Memory B cell (primary cell): ENCODE results near the gene GRAP2.

Experiments used
- ATAC-seq: fragments of 150-1000 bp; cut with Tn5 transposase; 2 replicates; pipeline ENCODE4 v1.10.0; 2021; ENCODE audit warnings: low read depth, mild to moderate bottlenecking, moderate library complexity
- DNase-seq, 2 donors: peaks; one replicate each; pipeline ENCODE4 v3.0.0; 2022; ENCODE audit warnings: low spot score in 2 of 2
- H3K27ac Mint-ChIP-seq: one replicate; pipeline ENCODE4 v1.8.0; 2022; ENCODE audit warnings: mild to moderate bottlenecking, moderate library complexity, mixed read lengths
- H3K27me3 Mint-ChIP-seq: one replicate; pipeline ENCODE4 v1.8.0; 2022; ENCODE audit warnings: mixed read lengths
- H3K36me3 Mint-ChIP-seq: one replicate; pipeline ENCODE4 v1.8.0; 2022; ENCODE audit warnings: mild to moderate bottlenecking, mixed read lengths
- H3K4me1 Mint-ChIP-seq: one replicate; pipeline ENCODE4 v1.8.0; 2022; ENCODE audit warnings: mixed read lengths
- H3K4me3 Mint-ChIP-seq: one replicate; pipeline ENCODE4 v1.8.0; 2022; ENCODE audit warnings: mild to moderate bottlenecking, moderate library complexity, mixed read lengths
- H3K9me3 Mint-ChIP-seq: one replicate; pipeline ENCODE4 v1.8.0; 2022; ENCODE audit warnings: mixed read lengths

Gene GRAP2

DNA sequence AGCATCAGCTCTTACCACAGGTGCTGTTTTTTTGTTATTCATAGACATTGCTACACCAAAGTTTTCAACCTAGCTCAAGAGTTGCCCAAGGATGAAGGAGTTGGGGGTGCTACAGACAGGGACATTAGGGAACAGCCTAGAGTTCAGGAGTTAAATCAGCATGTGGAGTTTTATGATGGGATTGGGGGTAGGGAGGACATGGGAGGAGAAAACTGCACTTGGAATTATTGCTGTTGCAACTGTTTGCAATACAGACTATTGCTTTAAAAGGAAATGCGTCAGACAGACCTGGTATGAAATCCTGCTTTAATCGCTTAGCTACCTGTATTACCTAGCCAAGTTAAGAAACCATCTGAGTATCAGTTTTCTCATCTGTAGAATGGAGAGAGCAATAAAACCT lies 65.6 kb downstream of the GRAP2 start:
- H3K27ac Mint-ChIP-seq = no peak overlapping the region
- H3K36me3 Mint-ChIP-seq = peaks cover 23% of the 10 kb centered on the region
- DNase-seq (no peak), ATAC-seq (no peak)
- peaks cover 2% of the 10 kb centered on the region for H3K27me3 Mint-ChIP-seq
- no peak overlapping the region for H3K4me3 Mint-ChIP-seq
- no peaks in the 10 kb centered on the region for H3K9me3 Mint-ChIP-seq
- no peaks in the 10 kb centered on the region for H3K4me1 Mint-ChIP-seq

DNA sequence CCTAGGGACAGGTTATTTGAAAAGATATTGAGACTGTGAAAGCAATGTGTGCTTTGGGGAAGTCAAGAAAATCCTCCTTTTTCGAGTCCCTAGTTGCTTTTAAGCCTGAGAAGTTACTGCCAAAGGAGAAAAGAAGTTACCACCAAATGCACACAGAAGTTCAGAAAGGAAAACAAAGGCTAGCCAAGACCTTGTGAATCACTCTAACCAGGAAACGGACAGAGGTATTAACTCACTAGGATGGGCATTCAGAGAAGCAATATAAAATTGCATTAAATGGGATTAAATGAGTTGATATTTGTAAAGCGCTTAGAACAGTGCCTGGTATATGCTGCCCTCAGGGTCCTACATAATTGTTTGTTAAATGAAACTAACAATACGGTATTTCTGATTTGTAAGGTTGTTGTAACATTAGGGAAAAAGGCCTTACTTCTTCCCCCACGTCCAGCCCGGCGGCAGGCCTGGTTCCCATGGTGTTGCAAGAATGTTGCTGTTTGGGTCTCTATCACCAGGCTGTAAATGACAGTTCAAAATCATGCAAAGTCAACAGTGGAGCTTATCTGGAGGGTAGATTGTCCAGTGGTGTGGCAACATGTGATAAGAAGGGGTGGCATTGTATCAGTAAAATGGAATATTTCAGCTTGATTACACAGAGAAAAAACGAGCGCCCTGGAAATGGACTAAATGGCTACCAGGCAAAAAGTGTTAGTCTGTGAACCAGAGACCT lies 66.4 kb downstream of the GRAP2 start:
- Mint-ChIP-seq H3K27ac (no peak overlapping the region), H3K36me3 (peaks cover 27% of the 10 kb centered on the region), H3K9me3 (no peaks in the 10 kb centered on the region), H3K4me1 (no peaks in the 10 kb centered on the region), H3K4me3 (no peak overlapping the region), H3K27me3 (peaks cover 2% of the 10 kb centered on the region)
- ATAC-seq = no peak
- DNase-seq = no peak

DNA sequence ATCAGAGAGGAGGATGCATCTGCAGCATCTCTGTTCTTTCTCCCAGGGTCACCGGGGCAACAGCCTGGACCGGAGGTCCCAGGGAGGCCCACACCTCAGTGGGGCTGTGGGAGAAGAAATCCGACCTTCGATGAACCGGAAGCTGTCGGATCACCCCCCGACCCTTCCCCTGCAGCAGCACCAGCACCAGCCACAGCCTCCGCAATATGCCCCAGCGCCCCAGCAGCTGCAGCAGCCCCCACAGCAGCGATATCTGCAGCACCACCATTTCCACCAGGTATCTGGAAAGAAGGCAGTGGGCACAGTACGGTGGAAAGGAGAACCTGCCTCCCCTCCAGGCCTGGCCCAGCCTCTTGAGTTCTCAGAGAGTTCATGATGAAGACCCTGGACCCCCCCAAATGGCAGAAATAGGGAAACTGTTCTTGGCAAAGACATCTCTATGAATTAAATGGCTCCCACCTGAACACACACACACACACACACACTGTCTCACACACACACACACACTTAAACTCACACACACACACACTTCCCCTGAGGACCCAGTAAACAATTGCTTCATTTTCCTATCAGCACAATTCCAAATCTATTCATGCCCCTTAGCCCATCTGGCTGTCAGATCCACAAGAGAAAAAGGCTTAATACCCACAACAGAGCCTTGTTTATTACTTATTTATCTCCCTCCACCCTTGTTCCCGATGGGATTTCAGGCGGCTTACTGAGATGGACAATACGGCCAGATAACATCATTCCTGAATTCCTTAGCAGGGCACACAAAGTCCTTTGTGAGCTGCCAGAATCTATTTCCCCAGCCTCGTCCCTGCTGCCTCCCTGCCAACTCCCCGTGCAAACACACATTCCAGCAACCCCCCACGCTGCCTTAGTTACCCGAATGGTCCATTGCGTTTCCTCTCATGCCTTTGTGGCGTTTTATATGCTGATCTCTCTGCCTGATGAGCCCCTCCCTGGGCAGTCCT lies 67.4 kb downstream of the GRAP2 start:
- ATAC-seq = no peak
- H3K4me3 Mint-ChIP-seq = no peak overlapping the region
- H3K36me3 Mint-ChIP-seq = peaks cover 31% of the 10 kb centered on the region
- no peak for DNase-seq
- H3K27ac Mint-ChIP-seq = no peak overlapping the region
- peaks cover 6% of the 10 kb centered on the region for H3K27me3 Mint-ChIP-seq
- H3K4me1 Mint-ChIP-seq = no peaks in the 10 kb centered on the region
- no peaks in the 10 kb centered on the region for H3K9me3 Mint-ChIP-seq

- Mint-ChIP-seq H3K4me3 (no peak overlapping the region), H3K9me3 (no peaks in the 10 kb centered on the region), H3K4me1 (no peaks in the 10 kb centered on the region), H3K36me3 (peaks cover 28% of the 10 kb centered on the region), H3K27me3 (peaks cover 7% of the 10 kb centered on the region), H3K27ac (no peak overlapping the region)
- DNase-seq = no peak
- ATAC-seq = no peak
Measured at GRCh38 chr22:39970742-39971141, 69.9 kb downstream of the GRAP2 start.

DNA sequence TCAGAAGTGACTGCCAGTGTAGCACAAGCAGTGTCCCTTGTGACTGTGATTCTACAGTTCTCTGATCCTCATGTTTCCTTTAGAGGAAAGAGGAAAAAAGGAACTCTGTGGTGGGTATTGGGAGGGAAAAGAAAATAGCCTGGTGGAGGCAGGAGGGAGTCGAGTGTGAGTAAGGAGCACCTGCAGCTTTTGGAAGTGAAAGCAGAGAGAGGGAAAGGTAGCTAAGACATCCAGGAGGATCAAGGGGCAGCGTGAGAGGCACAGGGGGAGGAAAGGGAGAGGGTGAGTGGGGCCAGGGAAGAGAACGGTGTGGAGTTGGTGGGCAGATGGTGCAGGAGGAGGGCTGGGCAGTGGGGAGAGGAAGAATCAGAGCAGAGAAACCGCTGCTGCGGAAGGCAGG lies 71.8 kb downstream of the GRAP2 start:
- DNase-seq = no peak
- Mint-ChIP-seq H3K4me1 (no peaks in the 10 kb centered on the region), H3K36me3 (peaks cover 24% of the 10 kb centered on the region), H3K9me3 (no peaks in the 10 kb centered on the region), H3K4me3 (no peak overlapping the region), H3K27me3 (peaks cover 10% of the 10 kb centered on the region), H3K27ac (no peak overlapping the region)
- ATAC-seq = no peak

DNA sequence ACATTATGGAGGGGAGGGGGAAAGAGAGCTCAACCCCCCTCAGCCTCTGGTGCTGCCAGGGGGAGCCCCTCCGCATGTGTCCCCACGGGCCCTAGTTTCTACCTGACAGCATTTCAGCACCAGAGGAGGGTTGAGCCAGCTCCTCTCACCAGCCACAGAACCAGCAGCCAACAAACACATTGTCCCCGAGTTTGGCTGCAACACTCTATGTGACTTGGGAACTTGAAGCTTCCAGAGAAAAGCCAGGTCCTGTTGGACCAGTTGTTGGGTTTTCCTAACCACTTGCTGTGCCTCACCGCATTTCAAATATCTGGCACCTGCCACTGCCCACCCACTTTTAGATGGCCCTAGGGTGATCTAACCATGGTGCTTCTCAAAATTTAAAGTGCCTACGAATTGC lies 72.8 kb downstream of the GRAP2 start:
- H3K4me1 Mint-ChIP-seq = no peaks in the 10 kb centered on the region
- H3K9me3 Mint-ChIP-seq = no peaks in the 10 kb centered on the region
- peaks cover 22% of the 10 kb centered on the region for H3K36me3 Mint-ChIP-seq
- ATAC-seq (no peak), DNase-seq (no peak)
- peaks cover 12% of the 10 kb centered on the region for H3K27me3 Mint-ChIP-seq
- no peak overlapping the region for H3K4me3 Mint-ChIP-seq
- no peak overlapping the region for H3K27ac Mint-ChIP-seq

- Mint-ChIP-seq H3K27me3 (peaks cover 16% of the 10 kb centered on the region), H3K27ac (no peak overlapping the region), H3K9me3 (no peaks in the 10 kb centered on the region), H3K4me1 (no peaks in the 10 kb centered on the region), H3K4me3 (no peak overlapping the region), H3K36me3 (peaks cover 19% of the 10 kb centered on the region)
- no peak for DNase-seq
- ATAC-seq = no peak
Measured at GRCh38 chr22:39974065-39974464, 73.2 kb downstream of the GRAP2 start.

- H3K36me3 Mint-ChIP-seq = peaks cover 4% of the 10 kb centered on the region
- DNase-seq (no peak), ATAC-seq (no peak)
- no peak overlapping the region for H3K27ac Mint-ChIP-seq
- no peaks in the 10 kb centered on the region for H3K9me3 Mint-ChIP-seq
- H3K27me3 Mint-ChIP-seq = peaks cover 22% of the 10 kb centered on the region
- H3K4me1 Mint-ChIP-seq = no peaks in the 10 kb centered on the region
- no peak overlapping the region for H3K4me3 Mint-ChIP-seq
Measured at GRCh38 chr22:39979048-39979447, 78.2 kb downstream of the GRAP2 start.

DNA sequence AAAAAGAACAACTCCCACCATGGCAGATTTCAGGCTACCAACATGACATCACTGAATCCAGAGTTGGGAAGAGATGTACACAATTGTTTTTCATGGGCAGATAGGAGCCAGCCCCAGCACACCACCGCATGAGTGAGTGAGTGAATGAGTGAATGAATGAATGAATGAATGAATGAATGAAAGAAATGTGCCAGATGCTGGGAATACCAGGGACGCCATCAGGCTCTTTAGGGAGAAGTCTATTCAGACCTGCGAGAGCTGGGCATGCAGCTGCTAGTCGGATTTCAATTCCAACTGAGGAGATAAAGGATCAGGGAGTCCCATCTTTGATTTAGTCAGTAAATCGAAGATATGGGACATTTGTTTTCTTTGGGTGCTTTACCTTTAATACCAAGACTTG lies 78.6 kb downstream of the GRAP2 start:
- Mint-ChIP-seq H3K27me3 (peaks cover 22% of the 10 kb centered on the region), H3K4me3 (no peak overlapping the region), H3K9me3 (no peaks in the 10 kb centered on the region), H3K4me1 (no peaks in the 10 kb centered on the region), H3K27ac (no peak overlapping the region), H3K36me3 (peaks cover 4% of the 10 kb centered on the region)
- ATAC-seq = no peak
- DNase-seq = no peak

DNA sequence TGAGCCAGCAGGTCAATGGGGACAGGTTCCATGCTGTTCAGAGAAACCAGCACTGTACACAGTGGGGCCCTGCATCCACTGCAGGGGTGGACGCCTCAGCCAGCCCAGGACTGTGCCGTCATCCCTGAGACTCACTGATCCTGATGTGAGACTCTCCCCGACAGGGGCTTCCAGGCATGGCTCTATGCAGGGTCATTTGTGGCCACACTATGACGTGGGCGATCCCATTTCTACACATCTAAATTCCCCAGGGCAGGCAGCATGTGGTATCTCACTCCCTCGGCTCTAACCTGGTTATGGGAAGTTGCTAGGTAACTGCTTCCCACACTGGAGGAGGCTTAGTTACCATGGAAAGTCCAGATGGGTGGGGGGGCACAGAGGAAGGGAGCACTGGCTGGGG lies 79.7 kb downstream of the GRAP2 start:
- no peak for DNase-seq
- H3K4me3 Mint-ChIP-seq = no peak overlapping the region
- H3K36me3 Mint-ChIP-seq = peaks cover 3% of the 10 kb centered on the region
- peaks cover 27% of the 10 kb centered on the region for H3K27me3 Mint-ChIP-seq
- no peaks in the 10 kb centered on the region for H3K4me1 Mint-ChIP-seq
- ATAC-seq = no peak
- H3K9me3 Mint-ChIP-seq = no peaks in the 10 kb centered on the region
- no peak overlapping the region for H3K27ac Mint-ChIP-seq

DNA sequence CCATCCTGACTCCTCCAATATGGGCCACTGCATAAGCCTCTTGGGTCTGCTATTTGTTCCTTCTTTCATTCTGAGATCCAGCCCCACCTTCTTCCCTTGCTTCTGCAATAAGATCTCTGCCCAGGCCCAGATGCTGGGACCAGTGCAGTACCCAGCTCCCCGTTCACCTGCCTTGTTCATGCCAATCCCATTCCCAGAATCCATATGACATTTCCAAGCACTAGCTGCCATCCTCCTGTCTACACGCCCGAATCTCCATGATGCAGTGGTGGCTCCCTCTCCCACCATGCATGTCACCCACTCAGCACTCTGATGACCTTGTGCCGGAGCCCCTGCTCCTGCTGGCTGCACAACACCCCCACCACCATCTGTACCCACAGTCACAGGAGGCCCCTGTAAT lies 82.5 kb downstream of the GRAP2 start:
- Mint-ChIP-seq H3K9me3 (no peaks in the 10 kb centered on the region), H3K27me3 (peaks cover 32% of the 10 kb centered on the region), H3K4me1 (no peaks in the 10 kb centered on the region), H3K4me3 (no peak overlapping the region), H3K36me3 (peaks cover 3% of the 10 kb centered on the region), H3K27ac (no peak overlapping the region)
- DNase-seq = no peak
- no peak for ATAC-seq

GRCh38 chr22:39984006-39984405 lies 83.1 kb downstream of the GRAP2 start:
- H3K36me3 Mint-ChIP-seq = peaks cover 3% of the 10 kb centered on the region
- no peak overlapping the region for H3K27ac Mint-ChIP-seq
- H3K27me3 Mint-ChIP-seq = peaks cover 32% of the 10 kb centered on the region
- no peaks in the 10 kb centered on the region for H3K9me3 Mint-ChIP-seq
- no peak overlapping the region for H3K4me3 Mint-ChIP-seq
- ATAC-seq (no peak), DNase-seq (no peak)
- no peaks in the 10 kb centered on the region for H3K4me1 Mint-ChIP-seq

DNA sequence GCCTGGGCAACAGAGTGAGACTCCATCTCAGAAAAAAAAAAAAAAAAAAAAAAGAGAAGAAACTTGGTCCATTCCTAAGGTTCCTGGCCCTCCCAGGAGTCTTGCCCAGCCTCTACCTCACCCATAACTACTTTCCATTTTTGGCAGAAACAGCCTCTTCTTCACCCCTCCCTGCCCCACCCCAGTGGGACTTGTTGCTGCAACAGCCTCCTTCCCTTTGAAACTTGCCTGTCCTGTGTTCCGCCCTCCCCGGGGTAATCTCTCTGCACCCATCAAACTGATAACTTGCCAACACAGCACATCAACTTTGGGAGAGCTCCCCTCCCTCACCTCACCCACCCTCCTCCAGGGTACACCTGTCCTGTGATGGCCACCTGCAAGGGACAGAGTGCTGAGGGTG lies 83.9 kb downstream of the GRAP2 start:
- Mint-ChIP-seq H3K4me3 (no peak overlapping the region), H3K27ac (no peak overlapping the region), H3K36me3 (peaks cover 3% of the 10 kb centered on the region), H3K9me3 (no peaks in the 10 kb centered on the region), H3K4me1 (no peaks in the 10 kb centered on the region), H3K27me3 (peaks cover 31% of the 10 kb centered on the region)
- no peak for ATAC-seq
- DNase-seq = no peak

- DNase-seq (no peak), ATAC-seq (no peak)
- Mint-ChIP-seq H3K27me3 (peaks cover 27% of the 10 kb centered on the region), H3K9me3 (no peaks in the 10 kb centered on the region), H3K4me1 (no peaks in the 10 kb centered on the region), H3K27ac (no peak overlapping the region), H3K36me3 (peaks cover 3% of the 10 kb centered on the region), H3K4me3 (no peak overlapping the region)
Measured at GRCh38 chr22:39985383-39986035, 84.6 kb downstream of the GRAP2 start.
